H1 (cell line): Measurements from ENCODE around the gene TNIP1.

Experiments used
- CBX8 ChIP-seq: fragments of 300-800, 300-1000 bp; sonication (generic); IDR thresholded peaks from 2 replicates; pipeline ENCODE4 v1.7.1; 2016; ENCODE audit warnings: low read depth, low read length, borderline replicate concordance
- EP300 ChIP-seq, 2 experiments: IDR thresholded peaks; 1 replicate in 1 of 2; 2 replicates in 1 of 2; pipeline ENCODE4 v1.6.1; 2011 to 2012; ENCODE audit warnings: low read depth in 2 of 2, low read length in 2 of 2, mild to moderate bottlenecking in 2 of 2, borderline replicate concordance in 1 of 2, inconsistent platforms in 1 of 2, moderate library complexity in 1 of 2
- PHF8 ChIP-seq: fragments of 200-600 bp; sonication (generic); conservative IDR thresholded peaks from 2 replicates; pipeline ENCODE4 v1.7.1; 2012; ENCODE audit warnings: low read depth, mild to moderate bottlenecking, inconsistent platforms, low read length, moderate library complexity
- POLR2AphosphoS5 ChIP-seq: IDR thresholded peaks from 2 replicates; pipeline ENCODE4 v1.6.1; 2011; ENCODE audit warnings: low read depth, low read length
- RFX5 ChIP-seq: IDR thresholded peaks from 2 replicates; pipeline ENCODE4 v1.6.1; 2011; ENCODE audit warnings: low read depth, low read length, improper control_type of control experiment, borderline replicate concordance
- RNF2 ChIP-seq: fragments of 200-900, 300-1000 bp; sonication (generic); IDR thresholded peaks from 2 replicates; pipeline ENCODE4 v1.7.1; 2016; ENCODE audit warnings: borderline replicate concordance, low read depth, mild to moderate bottlenecking, antibody characterized with exemption, low read length; ENCODE audit not compliant: poor library complexity, severe bottlenecking; ENCODE audit errors: missing control alignments
- SP1 ChIP-seq: IDR thresholded peaks from 2 replicates; pipeline ENCODE4 v1.6.1; 2011; ENCODE audit warnings: low read depth, low read length
- TAF1 ChIP-seq: IDR thresholded peaks from 2 replicates; pipeline ENCODE4 v1.6.1; 2011; ENCODE audit warnings: mild to moderate bottlenecking, low read depth, low read length
- TF ChIP-seq, protein P1 (sequence below), 3 experiments: IDR thresholded peaks; 1 replicate in 2 of 3; 2 replicates in 1 of 3; pipeline versions ENCODE4 v1.5.1 to v1.6.1; 2011; ENCODE audit warnings: low read length in 3 of 3, mild to moderate bottlenecking in 3 of 3, inconsistent platforms in 2 of 3, low read depth in 1 of 3, moderate library complexity in 1 of 3; ENCODE audit not compliant: insufficient read depth in 1 of 3; ENCODE audit errors: control extremely low read depth in 1 of 3

DNA sequence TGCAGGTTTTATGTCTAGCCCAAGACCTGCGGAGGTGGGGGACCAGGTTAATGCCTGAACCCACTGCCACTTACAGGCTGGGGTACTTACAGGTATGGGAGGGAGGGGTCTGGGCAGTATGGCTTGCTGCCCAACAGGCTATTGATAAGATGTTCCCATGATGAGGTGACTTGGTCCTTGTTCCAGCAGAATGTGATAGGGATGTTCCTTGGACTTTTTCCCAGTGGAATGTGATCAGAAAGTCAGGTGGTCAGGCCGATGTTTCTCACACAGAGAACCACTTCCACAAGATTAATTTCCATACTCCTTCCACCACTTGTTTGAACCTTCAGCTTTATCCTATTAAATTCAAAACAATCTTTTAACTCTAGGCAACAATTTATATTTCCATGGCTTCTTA, 87.4 kb downstream of the TNIP1 start:
- TF ChIP-seq TAF1 (no peak), POLR2AphosphoS5 (no peak), CBX8 (no peak), SP1 (no peak), EP300 (IDR thresholded peaks at IDR 0.05; ENCODE audit: borderline replicate concordance in 1 of 2, low read depth in 2 of 2, low read length in 2 of 2) (no peak), PHF8 (no peak), RFX5 (no peak), RNF2 (no peak)
- TF ChIP-seq, protein P1, sequence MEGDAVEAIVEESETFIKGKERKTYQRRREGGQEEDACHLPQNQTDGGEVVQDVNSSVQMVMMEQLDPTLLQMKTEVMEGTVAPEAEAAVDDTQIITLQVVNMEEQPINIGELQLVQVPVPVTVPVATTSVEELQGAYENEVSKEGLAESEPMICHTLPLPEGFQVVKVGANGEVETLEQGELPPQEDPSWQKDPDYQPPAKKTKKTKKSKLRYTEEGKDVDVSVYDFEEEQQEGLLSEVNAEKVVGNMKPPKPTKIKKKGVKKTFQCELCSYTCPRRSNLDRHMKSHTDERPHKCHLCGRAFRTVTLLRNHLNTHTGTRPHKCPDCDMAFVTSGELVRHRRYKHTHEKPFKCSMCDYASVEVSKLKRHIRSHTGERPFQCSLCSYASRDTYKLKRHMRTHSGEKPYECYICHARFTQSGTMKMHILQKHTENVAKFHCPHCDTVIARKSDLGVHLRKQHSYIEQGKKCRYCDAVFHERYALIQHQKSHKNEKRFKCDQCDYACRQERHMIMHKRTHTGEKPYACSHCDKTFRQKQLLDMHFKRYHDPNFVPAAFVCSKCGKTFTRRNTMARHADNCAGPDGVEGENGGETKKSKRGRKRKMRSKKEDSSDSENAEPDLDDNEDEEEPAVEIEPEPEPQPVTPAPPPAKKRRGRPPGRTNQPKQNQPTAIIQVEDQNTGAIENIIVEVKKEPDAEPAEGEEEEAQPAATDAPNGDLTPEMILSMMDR (IDR thresholded peaks at IDR 0.05; ENCODE audit: control extremely low read depth in 1 of 3, insufficient read depth in 1 of 3, low read depth in 1 of 3, low read length in 3 of 3), result no peak
